SHP77 (cell line): Measurements from ENCODE around the gene FSTL5.

ENCODE experiments used
- DNase-seq, 2 experiments: peaks; one replicate each; lab custom pipeline; 2025; lab: John Stamatoyannopoulos, UW

Gene FSTL5

GRCh38 chr4:161454860-161455259 is 708.9 kb downstream of the FSTL5 start:
- no peak for DNase-seq

GRCh38 chr4:161448550-161449180 is 715.1 kb downstream of the FSTL5 start:
- DNase-seq, result no peak

- DNase-seq, result no peak
Observed at GRCh38 chr4:161444626-161445025, 719.2 kb downstream of the FSTL5 start.

- no peak for DNase-seq
Observed at GRCh38 chr4:161442921-161443320, 720.9 kb downstream of the FSTL5 start.

GRCh38 chr4:161438096-161438495 is 725.7 kb downstream of the FSTL5 start:
- no peak for DNase-seq

- no peak for DNase-seq
Observed at GRCh38 chr4:161428180-161428965, 735.4 kb downstream of the FSTL5 start.

GRCh38 chr4:161419822-161420221 is 744.0 kb downstream of the FSTL5 start:
- DNase-seq, result no peak

GRCh38 chr4:161411901-161412300 is 751.9 kb downstream of the FSTL5 start:
- no peak for DNase-seq

- DNase-seq, result no peak
Observed at GRCh38 chr4:161404346-161405110, 759.3 kb downstream of the FSTL5 start.

- no peak for DNase-seq
Observed at GRCh38 chr4:161403781-161404180, 760.0 kb downstream of the FSTL5 start.

GRCh38 chr4:161393602-161394001 is 770.2 kb downstream of the FSTL5 start:
- no peak for DNase-seq

- DNase-seq, result no peak
Observed at GRCh38 chr4:161382655-161383054, 781.1 kb downstream of the FSTL5 start.

- no peak for DNase-seq
Observed at GRCh38 chr4:161376275-161376674, 787.5 kb downstream of the FSTL5 start.

GRCh38 chr4:161364681-161365080 is 799.1 kb downstream of the FSTL5 start:
- no peak for DNase-seq

- DNase-seq, result no peak
Observed at GRCh38 chr4:161360982-161361381, 802.8 kb downstream of the FSTL5 start.

- no peak for DNase-seq
Observed at GRCh38 chr4:161359491-161359890, 804.3 kb downstream of the FSTL5 start.

- DNase-seq, result peak in 1 of 2 experiments; percentile 8
Observed at GRCh38 chr4:161356351-161356750, 807.4 kb downstream of the FSTL5 start.

- DNase-seq, result no peak
Observed at GRCh38 chr4:161350946-161351345, 812.9 kb downstream of the FSTL5 start.

- no peak for DNase-seq
Observed at GRCh38 chr4:161345741-161346140, 818.1 kb downstream of the FSTL5 start.

- no peak for DNase-seq
Observed at GRCh38 chr4:161343569-161343950, 820.2 kb downstream of the FSTL5 start.

GRCh38 chr4:161342881-161343568 is 820.8 kb downstream of the FSTL5 start:
- no peak for DNase-seq

- no peak for DNase-seq
Observed at GRCh38 chr4:161336621-161337020, 827.2 kb downstream of the FSTL5 start.
